ENCODE data around the gene CRACR2A.

DNA sequence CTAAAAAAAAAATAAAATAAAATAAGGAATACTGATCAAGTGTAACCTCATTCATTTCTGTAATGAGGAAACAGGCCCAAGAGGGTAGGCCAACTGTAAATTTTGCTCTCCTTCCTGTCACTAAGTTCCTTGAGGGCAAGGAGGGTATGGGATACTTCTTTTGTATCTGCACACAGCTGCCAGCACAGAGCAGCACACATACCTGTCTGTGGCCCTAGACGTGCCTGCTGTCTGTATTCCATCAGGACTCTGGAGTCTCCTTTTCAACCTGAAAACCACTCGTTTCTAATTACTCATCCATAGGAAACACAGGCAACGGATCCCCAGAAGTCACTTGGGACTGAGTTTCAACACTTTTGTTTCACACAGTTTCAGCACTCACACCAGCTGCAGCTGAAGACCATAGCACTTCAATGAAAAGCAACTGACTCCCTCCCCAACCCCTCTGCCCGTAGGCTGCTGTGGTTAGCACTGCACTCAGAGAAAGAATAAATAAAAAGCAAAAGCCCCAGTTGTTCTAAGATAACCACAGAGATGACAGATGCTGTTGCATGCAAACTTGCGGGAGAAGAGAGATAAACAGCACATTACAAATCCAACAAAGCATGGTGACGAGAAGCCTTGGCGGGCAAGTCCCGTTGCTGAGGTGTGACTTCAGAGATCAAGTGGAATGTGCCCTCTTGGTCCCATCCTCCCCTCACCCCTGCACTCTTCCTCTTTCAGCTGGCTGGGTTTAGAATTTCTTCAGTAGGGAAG is 24.9 kb downstream of the CRACR2A start:
- TF ChIP-seq, protein P1, sequence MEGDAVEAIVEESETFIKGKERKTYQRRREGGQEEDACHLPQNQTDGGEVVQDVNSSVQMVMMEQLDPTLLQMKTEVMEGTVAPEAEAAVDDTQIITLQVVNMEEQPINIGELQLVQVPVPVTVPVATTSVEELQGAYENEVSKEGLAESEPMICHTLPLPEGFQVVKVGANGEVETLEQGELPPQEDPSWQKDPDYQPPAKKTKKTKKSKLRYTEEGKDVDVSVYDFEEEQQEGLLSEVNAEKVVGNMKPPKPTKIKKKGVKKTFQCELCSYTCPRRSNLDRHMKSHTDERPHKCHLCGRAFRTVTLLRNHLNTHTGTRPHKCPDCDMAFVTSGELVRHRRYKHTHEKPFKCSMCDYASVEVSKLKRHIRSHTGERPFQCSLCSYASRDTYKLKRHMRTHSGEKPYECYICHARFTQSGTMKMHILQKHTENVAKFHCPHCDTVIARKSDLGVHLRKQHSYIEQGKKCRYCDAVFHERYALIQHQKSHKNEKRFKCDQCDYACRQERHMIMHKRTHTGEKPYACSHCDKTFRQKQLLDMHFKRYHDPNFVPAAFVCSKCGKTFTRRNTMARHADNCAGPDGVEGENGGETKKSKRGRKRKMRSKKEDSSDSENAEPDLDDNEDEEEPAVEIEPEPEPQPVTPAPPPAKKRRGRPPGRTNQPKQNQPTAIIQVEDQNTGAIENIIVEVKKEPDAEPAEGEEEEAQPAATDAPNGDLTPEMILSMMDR (IDR thresholded peaks at IDR 0.05; ENCODE audit: low read depth, low read length) = no peak
- TF ChIP-seq EZH2phosphoT487 (IDR thresholded peaks at IDR 0.05; ENCODE audit: low read depth) = no peak
